GM13976 (cell line): Measurements from ENCODE around the gene CBARP.

ENCODE experiments used
- DNase-seq: peaks from one replicate; pipeline ENCODE4 v3.0.0; 2012; ENCODE audit warnings: low spot score
- CTCF ChIP-seq: IDR thresholded peaks from 2 replicates; pipeline ENCODE4 v1.5.1; 2012; ENCODE audit warnings: borderline replicate concordance, mild to moderate bottlenecking; ENCODE audit not compliant: insufficient read depth; ENCODE audit errors: extremely low read depth, missing control alignments, control extremely low read depth
- in situ Hi-C: fragments of 300-500 bp; cut with MboI; formaldehyde crosslinking; loops from one replicate; pipeline ENCODE4 v1.12.0; 2022; ENCODE audit warnings: low sequenced_read_pairs, mixed read lengths, inconsistent platforms; ENCODE audit not compliant: unreplicated experiment

CBARP gene

GRCh38 chr19:1279782-1280341 lies 42.1 kb upstream of the CBARP start:
- peak; percentile 92 for DNase-seq
- in situ Hi-C loops, result no loop called here
- TF ChIP-seq CTCF, result peak; percentile 98

- no peak for TF ChIP-seq CTCF
- no peak for DNase-seq
- in situ Hi-C loops, result no loop called here
Measured at GRCh38 chr19:1278713-1279660, 41.2 kb upstream of the CBARP start.

- DNase-seq, result no peak
- in situ Hi-C loops, result no loop called here
- no peak for TF ChIP-seq CTCF
Measured at GRCh38 chr19:1278074-1278473, 40.3 kb upstream of the CBARP start.

GRCh38 chr19:1277061-1277460 lies 39.3 kb upstream of the CBARP start:
- no peak for TF ChIP-seq CTCF
- in situ Hi-C loops, result no loop called here
- DNase-seq, result no peak

GRCh38 chr19:1276628-1277022 lies 38.8 kb upstream of the CBARP start:
- no peak for TF ChIP-seq CTCF
- DNase-seq, result no peak
- in situ Hi-C loops, result no loop called here

- in situ Hi-C loops, result no loop called here
Measured at GRCh38 chr19:1275976-1276627, 38.3 kb upstream of the CBARP start.

More at GRCh38 chr19:1275976-1276627, 38.3 kb upstream of the CBARP start:
- DNase-seq, result no peak
- no peak for TF ChIP-seq CTCF
